Lower leg skin (tissue), 3 donors: Measurements from ENCODE around the gene ZNF496.

Source experiments
- CTCF ChIP-seq, 3 donors: fragments of 450-650 bp; IDR thresholded peaks; one replicate each; pipeline ENCODE4 v1.5.1; 2016; ENCODE audit warnings: antibody characterized with exemption in 3 of 3, mild to moderate bottlenecking in 3 of 3, moderate library complexity in 2 of 3
- POLR2A ChIP-seq, 2 donors: fragments of 450-650 bp; IDR thresholded peaks; one replicate each; pipeline ENCODE4 v1.6.1; 2016 to 2017; ENCODE audit warnings: antibody characterized with exemption in 2 of 2, mild to moderate bottlenecking in 1 of 2, moderate library complexity in 1 of 2

- TF ChIP-seq CTCF (IDR thresholded peaks at IDR 0.05), result no peak
- no peak for TF ChIP-seq POLR2A (IDR thresholded peaks at IDR 0.05)
Measured at GRCh38 chr1:247293047-247293446, 38.6 kb downstream of the ZNF496 start.
